WTC11 (cell line): ENCODE data around the gene LIG1.
"Not testable (repeated sequence)": the region's sequence is repeated elsewhere in the genome, so short reads cannot be mapped to it uniquely, and the experiment has no call there.

Experiments
- CTCF ChIP-seq: fragments of 200-600 bp; IDR thresholded peaks from 2 replicates; pipeline ENCODE4 v1.8.0; 2022; ENCODE audit warnings: antibody characterized with exemption
- GABPB1 ChIP-seq: sonication (generic); formaldehyde crosslinking; IDR thresholded peaks from 2 replicates; pipeline ENCODE4 v1.8.1; 2023; ENCODE audit warnings: mild to moderate bottlenecking, missing genetic modification reagents
- NR2C2 ChIP-seq: sonication (generic); formaldehyde crosslinking; IDR thresholded peaks from 2 replicates; pipeline ENCODE4 v1.8.0; 2022; ENCODE audit warnings: mild to moderate bottlenecking, missing genetic modification reagents
- NR3C1 ChIP-seq: sonication (generic); formaldehyde crosslinking; conservative IDR thresholded peaks from 2 replicates; pipeline ENCODE4 v1.8.1; 2023; ENCODE audit warnings: low read depth, mild to moderate bottlenecking, missing genetic modification reagents
- SP1 ChIP-seq: sonication (generic); formaldehyde crosslinking; conservative IDR thresholded peaks from 2 replicates; pipeline ENCODE4 v1.8.1; 2022; ENCODE audit warnings: missing genetic modification reagents

GRCh38 chr19:48091111-48091718, 78.9 kb downstream of the LIG1 start:
- TF ChIP-seq GABPB1 (CRISPR knock-in tag); CTCF; NR2C2 (CRISPR knock-in tag); SP1 (CRISPR knock-in tag); NR3C1: not testable (repeated sequence)
